H9 (cell line): ENCODE results near the gene HP1BP3. TPM values are rescaled to one million over a fixed set of nuclear protein-coding genes. Genes with fewer than 3 reads are reported as not detected.

Experiments
- DNase-seq: peaks from one replicate; pipeline ENCODE4 v3.0.0-alpha.2; 2017
- H2AFZ ChIP-seq: one replicate; pipeline ENCODE4 v1.6.1; 2013; ENCODE audit warnings: mild to moderate bottlenecking, low read length, control low read depth, moderate library complexity
- H2AK5ac ChIP-seq: 2 replicates; pipeline ENCODE4 v1.6.1; 2013; ENCODE audit warnings: low read length, control low read depth, mixed read lengths; ENCODE audit not compliant: insufficient read length
- H2BK120ac ChIP-seq: one replicate; pipeline ENCODE4 v1.6.1; 2013; ENCODE audit warnings: low read depth, mild to moderate bottlenecking, low read length, control low read depth, inconsistent platforms; ENCODE audit not compliant: poor library complexity, severe bottlenecking
- H2BK12ac ChIP-seq: 2 replicates; pipeline ENCODE4 v1.6.1; 2013; ENCODE audit warnings: low read length, control low read depth, mixed read lengths, low read depth; ENCODE audit not compliant: insufficient read length
- H2BK15ac ChIP-seq: 2 replicates; pipeline ENCODE4 v1.6.1; 2013; ENCODE audit warnings: low read depth, low read length, control low read depth
- H2BK20ac ChIP-seq: one replicate; pipeline ENCODE4 v1.6.1; 2013; ENCODE audit warnings: low read depth, mild to moderate bottlenecking, low read length, control low read depth, inconsistent platforms; ENCODE audit not compliant: poor library complexity, severe bottlenecking
- H2BK5ac ChIP-seq: 2 replicates; pipeline ENCODE4 v1.6.1; 2013; ENCODE audit warnings: low read length, control low read depth, mixed read lengths; ENCODE audit not compliant: insufficient read length
- H3K14ac ChIP-seq: 2 replicates; pipeline ENCODE4 v1.6.1; 2013; ENCODE audit warnings: low read length, control low read depth; ENCODE audit not compliant: insufficient read depth
- H3K18ac ChIP-seq: 2 replicates; pipeline ENCODE4 v1.6.1; 2013; ENCODE audit warnings: low read depth, mild to moderate bottlenecking, mixed read lengths, low read length, control low read depth; ENCODE audit not compliant: insufficient read length
- H3K23ac ChIP-seq: 2 replicates; pipeline ENCODE4 v1.6.1; 2013; ENCODE audit warnings: low read length, control low read depth, mixed read lengths, low read depth; ENCODE audit not compliant: insufficient read length
- H3K23me2 ChIP-seq: 2 replicates; pipeline ENCODE4 v1.6.1; 2013; ENCODE audit warnings: low read depth, mild to moderate bottlenecking, mixed read lengths, low read length, control low read depth; ENCODE audit not compliant: insufficient read length, poor library complexity, severe bottlenecking
- H3K27ac ChIP-seq: 2 replicates; pipeline ENCODE4 v1.5.1; 2013; ENCODE audit warnings: low read length, control low read depth, mixed read lengths, low read depth; ENCODE audit not compliant: insufficient read length
- H3K27me3 ChIP-seq: 2 replicates; pipeline ENCODE4 v1.6.1; 2013; ENCODE audit warnings: low read length, control low read depth, inconsistent platforms; ENCODE audit not compliant: insufficient read depth
- H3K4ac ChIP-seq: 2 replicates; pipeline ENCODE4 v1.6.1; 2013; ENCODE audit warnings: low read depth, mild to moderate bottlenecking, control low read depth, inconsistent platforms, low read length, moderate library complexity
- H3K4me1 ChIP-seq: 2 replicates; pipeline ENCODE4 v1.6.1; 2013; ENCODE audit warnings: low read length, control low read depth, inconsistent platforms; ENCODE audit not compliant: insufficient read depth
- H3K4me2 ChIP-seq: 2 replicates; pipeline ENCODE4 v1.6.1; 2013; ENCODE audit warnings: low read length, control low read depth, mixed read lengths; ENCODE audit not compliant: insufficient read length, insufficient read depth
- H3K56ac ChIP-seq: 2 replicates; pipeline ENCODE4 v1.6.1; 2013; ENCODE audit warnings: low read depth, mild to moderate bottlenecking, mixed read lengths, low read length, control low read depth; ENCODE audit not compliant: insufficient read length
- H3K79me1 ChIP-seq: 2 replicates; pipeline ENCODE4 v1.6.1; 2013; ENCODE audit warnings: low read depth, mild to moderate bottlenecking, moderate library complexity, low read length, control low read depth, inconsistent platforms; ENCODE audit not compliant: insufficient read depth, poor library complexity, severe bottlenecking
- H3K79me2 ChIP-seq: 2 replicates; pipeline ENCODE4 v1.6.1; 2013; ENCODE audit warnings: low read length, control low read depth, inconsistent platforms; ENCODE audit not compliant: insufficient read depth
- H3K9ac ChIP-seq: 2 replicates; pipeline ENCODE4 v1.6.1; 2013; ENCODE audit warnings: low read length, control low read depth, mixed read lengths; ENCODE audit not compliant: insufficient read length; ENCODE audit errors: extremely low read depth
- H3K9me3 ChIP-seq: one replicate; pipeline ENCODE4 v1.6.1; 2013; ENCODE audit warnings: low read depth, low read length, inconsistent platforms; ENCODE audit not compliant: control insufficient read depth
- H3T11ph ChIP-seq: one replicate; pipeline ENCODE4 v1.6.1; 2013; ENCODE audit warnings: mild to moderate bottlenecking, low read length, control low read depth, inconsistent platforms
- H4K20me1 ChIP-seq: one replicate; pipeline ENCODE4 v1.6.1; 2013; ENCODE audit not compliant: control insufficient read depth, insufficient read length, insufficient read depth
- H4K5ac ChIP-seq: 2 replicates; pipeline ENCODE4 v1.6.1; 2013; ENCODE audit warnings: low read depth, mild to moderate bottlenecking, mixed read lengths, low read length, control low read depth; ENCODE audit not compliant: insufficient read length
- H4K8ac ChIP-seq: replicated peaks from 2 replicates; pipeline ENCODE4 v1.6.1; 2013; ENCODE audit warnings: low read length, control low read depth, mixed read lengths, low read depth; ENCODE audit not compliant: insufficient read length
- H4K91ac ChIP-seq: 2 replicates; pipeline ENCODE4 v1.6.1; 2013; ENCODE audit warnings: low read depth, mild to moderate bottlenecking, moderate library complexity, mixed read lengths, low read length, control low read depth; ENCODE audit not compliant: insufficient read length
- H3K27ac Mint-ChIP-seq, 3 experiments: 2 replicates in 2 of 3; 3 replicates in 1 of 3; pipeline ENCODE4 v1.8.0; 2020 to 2021; ENCODE audit warnings: mixed read lengths in 3 of 3, mild to moderate bottlenecking in 1 of 3, moderate library complexity in 1 of 3
- H3K27me3 Mint-ChIP-seq: 2 replicates; pipeline ENCODE4 v1.8.0; 2021; ENCODE audit warnings: low read depth, mild to moderate bottlenecking, moderate library complexity, mixed read lengths
- H3K36me3 Mint-ChIP-seq, 3 experiments: 2 replicates in 2 of 3; 3 replicates in 1 of 3; pipeline ENCODE4 v1.8.0; 2020 to 2021; ENCODE audit warnings: low read depth in 3 of 3, mixed read lengths in 3 of 3; ENCODE audit not compliant: insufficient read depth in 1 of 3
- H3K4me1 Mint-ChIP-seq, 2 experiments: 2 replicates each; pipeline ENCODE4 v1.8.0; 2020; ENCODE audit warnings: mixed read lengths in 2 of 2
- H3K4me3 Mint-ChIP-seq, 2 experiments: 2 replicates in 1 of 2; 3 replicates in 1 of 2; pipeline ENCODE4 v1.8.0; 2020 to 2021; ENCODE audit warnings: mild to moderate bottlenecking in 2 of 2, mixed read lengths in 2 of 2, moderate library complexity in 1 of 2
- H3K9me3 Mint-ChIP-seq, 2 experiments: 2 replicates in 1 of 2; 3 replicates in 1 of 2; pipeline ENCODE4 v1.8.0; 2020; ENCODE audit warnings: mild to moderate bottlenecking in 2 of 2, mixed read lengths in 2 of 2, moderate library complexity in 1 of 2
- WGBS: extraction: QIAGEN DNeasy Blood & Tissue Kit; methylation state at CpG from one replicate; pipeline ENCODE4 v1.1.7; 2013; ENCODE audit warnings: missing lambda C conversion rate, low lambda C conversion rate, mixed read lengths; ENCODE audit not compliant: insufficient read length; ENCODE audit errors: extremely low coverage; 5-methylcytosine and 5-hydroxymethylcytosine counted together
- total RNA-seq: library from RNA; stranded (reverse); gene quantifications from 2 replicates; pipeline ENCODE4 v1.2.1, GENCODE V29; 2021
- TF ChIP-seq, protein P1 (sequence below): fragments of 200-600 bp; sonication (generic); conservative IDR thresholded peaks from 3 replicates; pipeline ENCODE4 v1.8.0; 2021; ENCODE audit warnings: antibody characterized with exemption, mild to moderate bottlenecking

Gene HP1BP3
- total RNA-seq, 1 experiment from 2014 or later: 127 TPM

DNA sequence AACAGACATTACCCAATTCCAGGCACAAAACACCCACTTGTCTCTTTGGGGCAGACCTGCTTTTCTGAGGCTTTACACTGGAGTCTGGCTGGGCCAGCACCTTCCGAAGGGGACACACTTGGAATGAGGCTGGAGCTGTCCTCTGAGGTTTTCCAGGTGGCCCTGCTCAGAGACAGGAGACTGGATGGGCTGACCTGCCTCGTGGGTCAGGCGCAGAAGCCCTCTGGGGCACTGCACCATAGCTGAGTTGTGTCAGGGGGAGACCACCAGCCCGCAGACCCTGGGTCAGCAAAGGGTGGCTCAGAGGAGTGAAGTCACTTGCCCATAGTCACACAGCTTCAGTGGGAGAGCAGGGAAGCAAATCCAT is 56.4 kb downstream of the HP1BP3 start:
- no peak overlapping the region for H2BK15ac ChIP-seq
- H3K18ac ChIP-seq: no peak overlapping the region
- H3K4ac ChIP-seq: no peak overlapping the region
- peaks cover 4% of the 10 kb centered on the region; the same call in 1 of the 2 replicates for H3K4me1 ChIP-seq
- H2BK5ac ChIP-seq: no peak overlapping the region
- H2BK12ac ChIP-seq: no peak overlapping the region
- H2AK5ac ChIP-seq: no peak overlapping the region
- H3K9me3 Mint-ChIP-seq: no peaks in the 10 kb centered on the region; a peak in 1 of 5 replicates
- no peaks in the 10 kb centered on the region for H3K9me3 ChIP-seq
- H3K4me2 ChIP-seq: peak overlapping the region; percentile 59
- no peak overlapping the region for H2BK20ac ChIP-seq
- no peak overlapping the region for H4K91ac ChIP-seq
- H3K27me3 Mint-ChIP-seq: peaks cover 68% of the 10 kb centered on the region
- TF ChIP-seq, protein P1, sequence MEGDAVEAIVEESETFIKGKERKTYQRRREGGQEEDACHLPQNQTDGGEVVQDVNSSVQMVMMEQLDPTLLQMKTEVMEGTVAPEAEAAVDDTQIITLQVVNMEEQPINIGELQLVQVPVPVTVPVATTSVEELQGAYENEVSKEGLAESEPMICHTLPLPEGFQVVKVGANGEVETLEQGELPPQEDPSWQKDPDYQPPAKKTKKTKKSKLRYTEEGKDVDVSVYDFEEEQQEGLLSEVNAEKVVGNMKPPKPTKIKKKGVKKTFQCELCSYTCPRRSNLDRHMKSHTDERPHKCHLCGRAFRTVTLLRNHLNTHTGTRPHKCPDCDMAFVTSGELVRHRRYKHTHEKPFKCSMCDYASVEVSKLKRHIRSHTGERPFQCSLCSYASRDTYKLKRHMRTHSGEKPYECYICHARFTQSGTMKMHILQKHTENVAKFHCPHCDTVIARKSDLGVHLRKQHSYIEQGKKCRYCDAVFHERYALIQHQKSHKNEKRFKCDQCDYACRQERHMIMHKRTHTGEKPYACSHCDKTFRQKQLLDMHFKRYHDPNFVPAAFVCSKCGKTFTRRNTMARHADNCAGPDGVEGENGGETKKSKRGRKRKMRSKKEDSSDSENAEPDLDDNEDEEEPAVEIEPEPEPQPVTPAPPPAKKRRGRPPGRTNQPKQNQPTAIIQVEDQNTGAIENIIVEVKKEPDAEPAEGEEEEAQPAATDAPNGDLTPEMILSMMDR: no peak
- H3K23ac ChIP-seq: no peak overlapping the region
- H4K8ac ChIP-seq: no peak overlapping the region
- H3K27me3 ChIP-seq: peaks cover 8% of the 10 kb centered on the region; the same call in 1 of the 2 replicates
- peak overlapping the region; percentile 65 to 84 for H3K4me3 Mint-ChIP-seq
- no peak for DNase-seq
- no peak overlapping the region for H4K5ac ChIP-seq
- H3K14ac ChIP-seq: no peak overlapping the region
- no peaks in the 10 kb centered on the region for H3K36me3 Mint-ChIP-seq
- H3K79me2 ChIP-seq: no peaks in the 10 kb centered on the region
- no peaks in the 10 kb centered on the region for H3K79me1 ChIP-seq
- H3K56ac ChIP-seq: no peak overlapping the region
- no peak overlapping the region for H3T11ph ChIP-seq
- no peak overlapping the region for H2BK120ac ChIP-seq
- H3K9ac ChIP-seq: no peak overlapping the region
- no peaks in the 10 kb centered on the region for H4K20me1 ChIP-seq
- WGBS: no CpG with 5 or more reads among the region's 4 CpGs
- H3K4me1 Mint-ChIP-seq: peaks cover 25 to 40% of the 10 kb centered on the region in 2 experiments
- no peak overlapping the region for H2AFZ ChIP-seq
- H3K27ac ChIP-seq: no peak overlapping the region
- H3K27ac Mint-ChIP-seq: no peak overlapping the region
- peaks cover 12% of the 10 kb centered on the region for H3K23me2 ChIP-seq
